Adrenal gland (tissue), 12 donors: ENCODE data around the gene C10orf67. TPM values are rescaled to one million over a fixed set of nuclear protein-coding genes. Genes with fewer than 3 reads are reported as not detected.

Experiments
- DNase-seq, 7 donors: peaks; one replicate each; pipeline ENCODE4 v3.0.0-alpha.2; 2019 to 2020
- H3K27ac ChIP-seq, 5 donors: fragments of 200-600 bp; sonication (generic) in 4 of 5; 1 replicate in 3 of 5; 2 replicates in 2 of 5; pipeline versions ENCODE4 v1.5.1 to v1.8.0; 2016 to 2020; ENCODE audit warnings: mild to moderate bottlenecking in 1 of 5
- H3K27me3 ChIP-seq: fragments of 200-600 bp; 2 replicates; pipeline ENCODE4 v1.8.0; 2021
- H3K36me3 ChIP-seq, 2 donors: fragments of 200-600 bp; replicated peaks in 1 of 2; 1 replicate in 1 of 2; 2 replicates in 1 of 2; pipeline versions ENCODE4 v1.5.1 to v1.8.0; 2018 to 2022
- H3K4me1 ChIP-seq, 2 donors: fragments of 200-600 bp; replicated peaks in 1 of 2; 1 replicate in 1 of 2; 2 replicates in 1 of 2; pipeline versions ENCODE4 v1.5.1 to v1.8.0; 2018 to 2021
- H3K4me3 ChIP-seq, 4 donors: fragments of 200-600 bp; sonication (generic) in 3 of 4; one replicate each; pipeline ENCODE4 v1.5.1; 2016 to 2018
- H3K9me3 ChIP-seq, 3 donors: fragments of 200-600 bp; sonication (generic) in 1 of 3; replicated peaks in 1 of 3; 1 replicate in 2 of 3; 2 replicates in 1 of 3; pipeline versions ENCODE4 v1.5.1 to v1.8.0; 2016 to 2021
- POLR2A ChIP-seq, 2 donors: fragments of 450-650 bp; IDR thresholded peaks; one replicate each; pipeline ENCODE4 v1.6.1; 2017; ENCODE audit warnings: antibody characterized with exemption in 2 of 2, mild to moderate bottlenecking in 2 of 2, moderate library complexity in 1 of 2
- whole genome bisulfite sequencing, 4 donors: extraction: QIAGEN DNeasy Blood & Tissue Kit in 2 of 4; methylation state at CpG; one replicate each; pipeline versions ENCODE4 v1.1.5 to v1.1.7; 2013 to 2017; 5-methylcytosine and 5-hydroxymethylcytosine counted together
- intact Hi-C, 2 donors: fragments of 100-400 bp; cut with DNase I; formaldehyde crosslinking; loops; one replicate each; pipeline versions ENCODE4 v1.14.1 to v1.15.0; 2022 to 2023
- polyA plus RNA-seq, 3 donors: library from polyadenylated mRNA; stranded (reverse); fragments of 200-250 nt in 2 of 3; fragments of 350-450 nt in 1 of 3; fragmentation: Illumina TruSeq in 1 of 3; extraction: RNeasy Lipid Tissue Mini Kit (QIAGEN cat#74804) in 1 of 3; gene quantifications; one replicate each; pipeline ENCODE4 v1.2.3, GENCODE V29; 2013 to 2014
- total RNA-seq, 9 donors: library from RNA; depleted of rRNA in 4 of 9; stranded (reverse); fragments of >200 nt in 4 of 9; fragments of 120-200 nt in 1 of 9; fragmentation: NEBNext Ultra II Directional in 1 of 9; extraction: Animal tissue kit (Norgen Biotek cat#: 25700) in 1 of 9; gene quantifications; one replicate each; pipeline versions ENCODE4 v1.1.0 to v1.2.4, GENCODE V29; 2013 to 2023
- TF ChIP-seq, protein P1 (sequence below), 6 experiments: fragments of 450-650 bp in 4 of 6; fragments of 200-600 bp in 2 of 6; sonication (generic) in 1 of 6; IDR thresholded peaks; 1 replicate in 5 of 6; 2 replicates in 1 of 6; pipeline versions ENCODE4 v1.5.1 to v1.8.0; 2016 to 2021; ENCODE audit warnings: antibody characterized with exemption in 6 of 6, mild to moderate bottlenecking in 2 of 6, moderate library complexity in 1 of 6
- donor health status: healthy with polysubstance abuse.
- donor health status: Bipolar disorder and iron deficiency.
- donor health status: DM: yes; HTN: yes; CAD: no.
- donor health status: DM: no; HTN: no; CAD: no.
- donor health status: DM: no; HTN: no; CAD: no.
- donor health status: DM: yes; HTN: yes; CAD: no.

C10orf67 gene
- total and polyA plus RNA-seq, 12 donors: 0.03 to 0.50 (median 0.18) TPM; not detected in 6

DNA sequence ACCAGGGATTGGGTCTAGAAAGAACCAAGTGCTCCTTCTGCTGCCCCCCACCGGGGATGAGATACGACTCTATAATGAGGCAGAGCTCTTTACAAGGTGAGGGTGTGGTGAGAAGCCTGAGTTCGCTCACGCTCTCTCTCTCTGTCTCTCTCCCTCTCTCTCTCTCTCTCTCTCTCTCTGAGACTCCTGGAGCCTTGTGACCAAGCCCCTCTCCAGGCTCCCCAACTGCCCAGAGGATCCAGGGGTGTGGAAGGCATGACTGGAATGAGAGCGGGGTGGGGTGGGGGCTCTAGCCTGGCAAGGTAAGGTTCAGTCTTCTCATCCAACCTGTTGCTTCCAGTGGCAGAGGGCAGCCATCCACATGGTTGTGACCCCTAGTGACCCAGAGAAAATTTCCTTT is 155.6 kb downstream of the C10orf67 start:
- intact Hi-C loops: no loop called here
- TF ChIP-seq, protein P1, sequence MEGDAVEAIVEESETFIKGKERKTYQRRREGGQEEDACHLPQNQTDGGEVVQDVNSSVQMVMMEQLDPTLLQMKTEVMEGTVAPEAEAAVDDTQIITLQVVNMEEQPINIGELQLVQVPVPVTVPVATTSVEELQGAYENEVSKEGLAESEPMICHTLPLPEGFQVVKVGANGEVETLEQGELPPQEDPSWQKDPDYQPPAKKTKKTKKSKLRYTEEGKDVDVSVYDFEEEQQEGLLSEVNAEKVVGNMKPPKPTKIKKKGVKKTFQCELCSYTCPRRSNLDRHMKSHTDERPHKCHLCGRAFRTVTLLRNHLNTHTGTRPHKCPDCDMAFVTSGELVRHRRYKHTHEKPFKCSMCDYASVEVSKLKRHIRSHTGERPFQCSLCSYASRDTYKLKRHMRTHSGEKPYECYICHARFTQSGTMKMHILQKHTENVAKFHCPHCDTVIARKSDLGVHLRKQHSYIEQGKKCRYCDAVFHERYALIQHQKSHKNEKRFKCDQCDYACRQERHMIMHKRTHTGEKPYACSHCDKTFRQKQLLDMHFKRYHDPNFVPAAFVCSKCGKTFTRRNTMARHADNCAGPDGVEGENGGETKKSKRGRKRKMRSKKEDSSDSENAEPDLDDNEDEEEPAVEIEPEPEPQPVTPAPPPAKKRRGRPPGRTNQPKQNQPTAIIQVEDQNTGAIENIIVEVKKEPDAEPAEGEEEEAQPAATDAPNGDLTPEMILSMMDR (IDR thresholded peaks at IDR 0.05): no peak
- no peak for TF ChIP-seq POLR2A (IDR thresholded peaks at IDR 0.05)
- peaks cover 44% of the 10 kb centered on the region for H3K27me3 ChIP-seq
- H3K4me1 ChIP-seq: no peaks in the 10 kb centered on the region
- no peak overlapping the region for H3K4me3 ChIP-seq
- H3K9me3 ChIP-seq: no peaks in the 10 kb centered on the region
- 41 to 54% (median 52%) methylated on average over 5 of the region's 5 CpGs for WGBS, 4 donors
- DNase-seq: no peak
- H3K36me3 ChIP-seq: no peaks in the 10 kb centered on the region
- no peak overlapping the region for H3K27ac ChIP-seq

- no peak for DNase-seq
- no peak for TF ChIP-seq POLR2A (IDR thresholded peaks at IDR 0.05)
- TF ChIP-seq, protein P1 (IDR thresholded peaks at IDR 0.05): no peak
- peaks cover 27% of the 10 kb centered on the region for H3K27me3 ChIP-seq
- H3K4me1 ChIP-seq: no peaks in the 10 kb centered on the region
- H3K27ac ChIP-seq: no peak overlapping the region
- intact Hi-C loops: no loop called here
- no peaks in the 10 kb centered on the region for H3K36me3 ChIP-seq
- WGBS, 4 donors: 83 to 92% (median 86%) methylated on average over 1 of the region's 1 CpG
- no peaks in the 10 kb centered on the region for H3K9me3 ChIP-seq
- no peak overlapping the region for H3K4me3 ChIP-seq
These were observed 157.4 kb downstream of the C10orf67 start for GRCh38 chr10:23187155-23187554.

- no peak for DNase-seq
- no peak overlapping the region for H3K4me3 ChIP-seq
- H3K36me3 ChIP-seq: no peaks in the 10 kb centered on the region
- WGBS, 4 donors: 21 to 29% (median 25%) methylated on average over 5 of the region's 5 CpGs
- no peaks in the 10 kb centered on the region for H3K9me3 ChIP-seq
- H3K27ac ChIP-seq: no peak overlapping the region
- intact Hi-C loops: no loop called here
- H3K4me1 ChIP-seq: no peaks in the 10 kb centered on the region
- H3K27me3 ChIP-seq: peaks cover 23% of the 10 kb centered on the region
- TF ChIP-seq, protein P1 (IDR thresholded peaks at IDR 0.05): no peak
- TF ChIP-seq POLR2A (IDR thresholded peaks at IDR 0.05): no peak
These were observed 157.9 kb downstream of the C10orf67 start for GRCh38 chr10:23186697-23187096.

DNA sequence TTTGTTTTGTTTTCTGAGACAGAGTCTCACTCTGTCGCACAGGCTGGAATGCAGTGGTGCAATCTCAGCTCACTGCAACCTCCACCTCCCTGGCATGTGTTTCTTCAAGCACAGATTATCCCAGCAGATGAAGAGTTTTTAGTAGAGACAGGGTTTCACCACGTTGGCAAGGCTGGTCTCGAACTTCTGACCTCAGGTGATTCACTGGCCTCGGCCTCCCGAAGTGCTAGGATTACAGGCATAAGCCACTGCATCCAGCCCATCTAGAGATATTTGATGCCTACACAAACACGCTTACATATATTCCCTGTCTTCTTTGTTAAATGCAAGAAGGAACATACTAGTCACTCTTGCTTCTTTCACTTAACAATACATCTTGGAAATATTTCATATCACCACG is 158.4 kb downstream of the C10orf67 start:
- Histone ChIP-seq H3K4me3 (no peak overlapping the region), H3K9me3 (no peaks in the 10 kb centered on the region), H3K27me3 (peaks cover 18% of the 10 kb centered on the region), H3K27ac (no peak overlapping the region), H3K4me1 (no peaks in the 10 kb centered on the region), H3K36me3 (no peaks in the 10 kb centered on the region)
- WGBS, 4 donors: 55 to 62% (median 58%) methylated on average over 7 of the region's 7 CpGs
- no peak for TF ChIP-seq POLR2A (IDR thresholded peaks at IDR 0.05)
- TF ChIP-seq, protein P1 (IDR thresholded peaks at IDR 0.05): no peak
- DNase-seq: no peak
- intact Hi-C loops: no loop called here
